MCF 10A (cell line): Measurements from ENCODE around the gene GPC6. TPM values are rescaled to one million over a fixed set of nuclear protein-coding genes. Genes with fewer than 3 reads are reported as not detected.

Source experiments
- BruUV-seq: library from RNA; stranded (reverse); fragments of 400-500 nt; replicated peaks from 2 replicates; lab custom pipeline; 2021; lab: Mats Ljungman, UMichigan
- CTCF ChIA-PET: fragments of 300-600 bp; sonication (Branson Sonifier 250); formaldehyde crosslinking; extraction: SDS; loops from one replicate; lab custom pipeline; 2021; ENCODE audit warnings: antibody characterized with exemption, inconsistent platforms; lab: Yijun Ruan, JAX
- POLR2A ChIA-PET: fragments of 300-600, 350-650 bp; sonication (Branson Sonifier 250); formaldehyde crosslinking; extraction: SDS; loops from one replicate; lab custom pipeline; 2020; ENCODE audit warnings: antibody characterized with exemption, inconsistent platforms; lab: Yijun Ruan, JAX
- DNase-seq: peaks from one replicate; pipeline ENCODE4 v3.0.0-alpha.2; 2018; ENCODE audit not compliant: unreplicated experiment
- H3K27ac Mint-ChIP-seq: one replicate; pipeline ENCODE4 v1.8.0; 2022; ENCODE audit warnings: mild to moderate bottlenecking, low read depth, mixed read lengths; ENCODE audit not compliant: unreplicated experiment
- H3K27me3 Mint-ChIP-seq: one replicate; pipeline ENCODE4 v1.8.0; 2022; ENCODE audit warnings: mixed read lengths; ENCODE audit not compliant: insufficient read depth, unreplicated experiment
- H3K36me3 Mint-ChIP-seq: one replicate; pipeline ENCODE4 v1.8.0; 2022; ENCODE audit warnings: mild to moderate bottlenecking, moderate library complexity, mixed read lengths; ENCODE audit not compliant: insufficient read depth, unreplicated experiment
- H3K4me1 Mint-ChIP-seq: one replicate; pipeline ENCODE4 v1.8.0; 2022; ENCODE audit warnings: mixed read lengths; ENCODE audit not compliant: insufficient read depth, unreplicated experiment
- H3K4me3 Mint-ChIP-seq: one replicate; pipeline ENCODE4 v1.8.0; 2022; ENCODE audit warnings: mild to moderate bottlenecking, moderate library complexity, mixed read lengths; ENCODE audit not compliant: unreplicated experiment
- H3K9me3 Mint-ChIP-seq: one replicate; pipeline ENCODE4 v1.8.0; 2022; ENCODE audit warnings: mixed read lengths; ENCODE audit not compliant: unreplicated experiment
- intact Hi-C: fragments of 100-400 bp; cut with micrococcal nuclease; formaldehyde crosslinking; loops from 2 replicates; pipeline ENCODE4 v1.14.1; 2022
- total RNA-seq: library from RNA; stranded (reverse); gene quantifications from 2 replicates; pipeline ENCODE4 v1.2.3, GENCODE V29; 2022
- TF ChIP-seq, protein P1 (sequence below): fragments of 200-600 bp; IDR thresholded peaks from one replicate; pipeline ENCODE4 v1.8.0; 2022; ENCODE audit warnings: antibody characterized with exemption, mild to moderate bottlenecking; ENCODE audit not compliant: unreplicated experiment

GPC6 gene
- total RNA-seq, 1 experiment from 2014 or later = 8.4 TPM

DNA sequence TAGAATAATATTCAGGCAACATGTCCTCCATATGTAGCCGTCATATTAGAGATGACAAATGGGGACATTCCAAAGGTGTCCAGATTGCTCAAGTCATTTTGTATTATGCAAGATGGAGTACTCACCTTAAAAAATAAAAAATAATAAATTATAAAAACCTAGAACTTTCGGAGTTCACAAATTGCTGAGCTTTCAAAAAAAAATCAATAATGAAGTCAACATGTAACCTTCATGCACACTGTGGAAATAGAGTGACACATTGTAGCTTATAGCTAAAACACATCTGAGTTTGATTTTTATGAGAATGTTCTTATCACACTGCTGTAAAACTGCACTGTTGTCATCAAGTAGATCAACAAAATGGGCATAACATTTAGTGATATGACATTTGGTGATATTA, 411.2 kb downstream of the GPC6 start:
- TF ChIP-seq, protein P1, sequence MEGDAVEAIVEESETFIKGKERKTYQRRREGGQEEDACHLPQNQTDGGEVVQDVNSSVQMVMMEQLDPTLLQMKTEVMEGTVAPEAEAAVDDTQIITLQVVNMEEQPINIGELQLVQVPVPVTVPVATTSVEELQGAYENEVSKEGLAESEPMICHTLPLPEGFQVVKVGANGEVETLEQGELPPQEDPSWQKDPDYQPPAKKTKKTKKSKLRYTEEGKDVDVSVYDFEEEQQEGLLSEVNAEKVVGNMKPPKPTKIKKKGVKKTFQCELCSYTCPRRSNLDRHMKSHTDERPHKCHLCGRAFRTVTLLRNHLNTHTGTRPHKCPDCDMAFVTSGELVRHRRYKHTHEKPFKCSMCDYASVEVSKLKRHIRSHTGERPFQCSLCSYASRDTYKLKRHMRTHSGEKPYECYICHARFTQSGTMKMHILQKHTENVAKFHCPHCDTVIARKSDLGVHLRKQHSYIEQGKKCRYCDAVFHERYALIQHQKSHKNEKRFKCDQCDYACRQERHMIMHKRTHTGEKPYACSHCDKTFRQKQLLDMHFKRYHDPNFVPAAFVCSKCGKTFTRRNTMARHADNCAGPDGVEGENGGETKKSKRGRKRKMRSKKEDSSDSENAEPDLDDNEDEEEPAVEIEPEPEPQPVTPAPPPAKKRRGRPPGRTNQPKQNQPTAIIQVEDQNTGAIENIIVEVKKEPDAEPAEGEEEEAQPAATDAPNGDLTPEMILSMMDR = no peak
- Mint-ChIP-seq H3K4me3 (no peak overlapping the region), H3K27me3 (no peaks in the 10 kb centered on the region), H3K4me1 (no peaks in the 10 kb centered on the region), H3K36me3 (no peaks in the 10 kb centered on the region), H3K27ac (no peak overlapping the region), H3K9me3 (no peaks in the 10 kb centered on the region)
- ChIA-PET CTCF (no interaction called here), POLR2A (interaction anchor here (0.6 kb wide), 1 partner anchor 52 kb away, joined by 3 read pairs; no protein-coding TSS in a partner anchor)
- intact Hi-C loops = no loop called here
- DNase-seq = no peak
- BruUV-seq = no TSS peak

DNA sequence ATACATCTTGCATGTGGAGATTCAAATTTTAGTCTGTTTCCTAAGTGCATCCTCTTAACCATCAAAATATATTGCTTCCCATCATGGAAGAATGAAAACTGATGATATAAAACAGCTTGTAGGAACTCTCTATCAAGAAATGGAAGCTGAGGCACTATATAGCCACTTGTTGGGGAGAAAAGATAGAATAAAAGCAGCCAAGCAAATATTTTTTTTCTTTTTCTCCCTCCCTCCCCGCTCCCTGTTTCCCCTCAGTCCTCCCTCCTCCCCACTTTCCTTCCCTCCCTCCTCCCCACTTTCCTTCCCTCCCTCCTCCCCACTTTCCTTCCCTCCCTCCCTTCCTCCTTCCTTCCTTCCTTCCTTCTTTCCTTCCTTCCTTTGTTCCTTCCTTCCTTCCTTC, 413.8 kb downstream of the GPC6 start:
- ChIA-PET CTCF (no interaction called here), POLR2A (no interaction called here)
- intact Hi-C loops = no loop called here
- TF ChIP-seq, protein P1 = no peak
- Mint-ChIP-seq H3K4me1 (no peaks in the 10 kb centered on the region), H3K4me3 (no peak overlapping the region), H3K9me3 (no peaks in the 10 kb centered on the region), H3K27ac (no peak overlapping the region), H3K27me3 (no peaks in the 10 kb centered on the region), H3K36me3 (no peaks in the 10 kb centered on the region)
- DNase-seq = no peak
- BruUV-seq = no TSS peak

DNA sequence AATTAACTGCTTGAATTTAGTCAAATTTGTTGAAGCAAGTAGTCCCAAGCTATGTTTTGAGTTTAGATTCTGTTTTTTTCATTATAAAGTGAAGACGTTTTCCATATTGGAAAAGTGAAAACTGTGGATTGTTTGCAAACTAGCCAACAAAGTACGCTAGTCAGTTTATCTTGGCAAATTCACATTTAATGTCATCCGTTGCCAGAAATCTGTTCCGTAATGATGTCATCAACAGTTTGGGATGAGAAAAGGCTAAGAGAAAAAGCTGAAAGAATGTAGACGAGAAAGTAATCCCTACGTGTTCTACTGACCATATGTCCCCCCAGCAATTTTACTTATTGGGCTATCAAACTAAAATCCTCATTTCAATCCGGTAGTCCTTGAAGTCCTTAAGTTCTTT, 419.6 kb downstream of the GPC6 start:
- Mint-ChIP-seq H3K27me3 (no peaks in the 10 kb centered on the region), H3K36me3 (no peaks in the 10 kb centered on the region), H3K9me3 (no peaks in the 10 kb centered on the region), H3K4me1 (no peaks in the 10 kb centered on the region), H3K27ac (no peak overlapping the region), H3K4me3 (no peak overlapping the region)
- ChIA-PET POLR2A (interaction anchor here (0.6 kb wide), 1 partner anchor 1447 kb away, joined by 3 read pairs; no protein-coding TSS in a partner anchor), CTCF (no interaction called here)
- DNase-seq = no peak
- BruUV-seq = no TSS peak
- intact Hi-C loops = no loop called here
- TF ChIP-seq, protein P1 = no peak

DNA sequence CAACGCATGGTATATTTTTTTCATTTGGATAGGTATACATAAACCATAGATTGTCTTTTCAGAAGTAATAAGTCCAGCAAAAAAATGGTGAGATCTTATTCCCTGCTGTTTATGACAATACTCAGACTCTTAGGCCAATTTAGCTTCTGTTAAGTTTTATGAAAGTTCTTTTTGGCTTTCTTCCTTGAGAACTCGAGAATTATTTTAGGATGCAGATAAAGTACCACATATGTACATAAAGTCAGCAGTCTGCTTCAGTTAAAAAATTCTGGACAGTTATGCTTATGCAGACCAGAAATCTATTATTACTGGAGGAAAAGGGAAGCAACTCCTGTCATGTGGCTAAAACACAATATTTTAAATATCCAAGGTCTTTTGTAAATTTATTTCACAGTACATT, 422.9 kb downstream of the GPC6 start:
- Mint-ChIP-seq H3K36me3 (no peaks in the 10 kb centered on the region), H3K4me1 (no peaks in the 10 kb centered on the region)
- CTCF ChIA-PET = interaction anchor here (0.6 to 0.7 kb wide), 3 partner anchors 53 to 162 kb away, joined by 3 to 4 read pairs (median 4); no protein-coding TSS in a partner anchor

More for the DNA sequence above, 422.9 kb downstream of the GPC6 start:
- Mint-ChIP-seq H3K27ac (no peak overlapping the region), H3K4me3 (no peak overlapping the region), H3K9me3 (no peaks in the 10 kb centered on the region), H3K27me3 (no peaks in the 10 kb centered on the region)
- TF ChIP-seq, protein P1 = no peak
- intact Hi-C loops = no loop called here
- POLR2A ChIA-PET = interaction anchor here (0.7 kb wide), 1 partner anchor 154 kb away, joined by 3 read pairs; no protein-coding TSS in a partner anchor
- DNase-seq = no peak
- BruUV-seq = no TSS peak
